ENCODE results near the gene AGO4. TPM values are rescaled to one million over a fixed set of nuclear protein-coding genes. Genes with fewer than 3 reads are reported as not detected.
"Not testable (repeated sequence)": the region's sequence is repeated elsewhere in the genome, so short reads cannot be mapped to it uniquely, and the experiment has no call there.

Gene AGO4
- 18.5 TPM for total RNA-seq
- long read RNA-seq, partial matches to known transcripts = 1 of 8 reads
- long read RNA-seq, other reads (novel, unspliced or antisense) = 7 of 8 reads

DNA sequence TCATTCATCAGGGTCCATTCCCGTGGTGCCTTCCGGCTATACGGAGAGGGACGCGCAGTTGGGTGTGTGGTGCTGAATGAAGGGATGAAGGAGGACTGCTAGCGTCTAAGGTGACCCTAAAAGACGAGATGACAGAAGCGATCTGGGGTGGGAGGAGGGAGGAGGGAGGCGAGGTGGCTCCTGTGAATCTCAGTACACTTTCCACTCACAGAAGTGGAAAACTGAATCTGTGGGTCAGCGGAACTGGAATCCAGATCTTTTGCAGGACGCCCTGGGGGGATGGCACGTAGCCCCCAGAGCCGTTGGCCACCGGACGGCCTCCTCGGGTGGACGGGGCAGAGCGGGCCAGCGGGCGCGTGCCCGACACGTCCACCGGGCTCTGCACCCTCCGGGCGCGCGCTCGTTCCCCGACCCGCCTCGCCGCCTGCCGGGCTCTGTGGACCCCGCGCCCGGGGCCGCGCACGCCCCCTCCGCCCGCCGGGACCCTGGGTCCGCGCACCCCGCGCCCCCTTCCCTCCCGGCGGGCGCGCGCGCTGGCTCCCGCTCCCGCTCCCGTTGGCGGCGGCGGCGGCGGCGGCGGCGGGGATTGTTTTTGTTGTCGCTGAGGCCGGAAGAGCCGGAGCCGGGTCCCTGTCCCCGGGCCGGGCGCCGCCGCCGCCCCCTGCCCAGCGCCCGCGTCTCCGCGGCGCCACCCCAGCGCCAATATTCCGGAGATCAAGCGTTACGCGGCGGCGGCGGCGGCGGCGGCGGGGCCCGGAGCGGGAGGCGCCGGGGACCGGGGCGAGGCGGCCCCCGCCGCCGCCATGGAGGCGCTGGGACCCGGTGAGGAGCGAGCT is at the start of gene AGO4:
Gene AGO4 (plus strand): TSS at position 403 of the 836 bp plus-strand sequence. CDS start 401 bp downstream, at position 804.
- no peak for DNase-seq (ENCODE audit: low spot score)

DNA sequence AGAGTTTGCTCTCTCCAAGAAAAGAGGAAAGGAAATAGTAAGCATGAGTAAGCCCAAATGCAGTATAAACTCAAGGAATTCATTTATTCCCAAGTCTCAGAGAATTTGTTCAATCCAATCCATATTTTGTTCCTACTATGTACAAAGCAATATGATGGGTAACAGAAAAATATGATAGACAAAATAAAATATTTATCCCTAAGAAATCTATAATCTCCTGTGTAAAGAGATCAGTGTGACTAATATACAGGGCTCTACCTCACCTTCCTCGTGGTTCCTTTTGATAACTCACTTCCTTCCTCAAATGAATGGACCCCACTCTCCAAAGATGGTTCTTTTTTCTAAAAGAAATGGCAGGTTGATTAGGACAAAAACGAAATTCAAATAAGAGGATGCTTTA is 45.7 kb upstream of the AGO4 start:
- no peak for DNase-seq (ENCODE audit: low spot score)

DNA sequence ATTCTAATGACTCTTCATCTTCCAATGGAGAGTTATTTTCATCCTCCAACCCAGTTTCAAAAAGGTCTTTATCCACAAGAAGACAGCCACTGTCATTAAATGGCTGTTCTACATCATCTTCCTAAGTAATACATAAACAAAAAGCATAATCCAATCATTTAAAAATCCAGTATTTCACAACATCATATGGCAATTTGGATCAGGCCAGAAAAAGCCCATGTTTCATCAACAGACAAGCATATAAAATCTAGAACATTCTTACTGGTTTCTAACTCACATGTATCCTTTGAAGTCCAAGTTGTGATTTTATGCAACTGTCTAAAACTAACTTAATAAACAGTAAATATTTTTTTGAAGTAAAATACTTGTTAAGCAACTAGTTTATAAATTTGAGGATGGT is 44.6 kb upstream of the AGO4 start:
- DNase-seq (ENCODE audit: low spot score) = no peak

DNA sequence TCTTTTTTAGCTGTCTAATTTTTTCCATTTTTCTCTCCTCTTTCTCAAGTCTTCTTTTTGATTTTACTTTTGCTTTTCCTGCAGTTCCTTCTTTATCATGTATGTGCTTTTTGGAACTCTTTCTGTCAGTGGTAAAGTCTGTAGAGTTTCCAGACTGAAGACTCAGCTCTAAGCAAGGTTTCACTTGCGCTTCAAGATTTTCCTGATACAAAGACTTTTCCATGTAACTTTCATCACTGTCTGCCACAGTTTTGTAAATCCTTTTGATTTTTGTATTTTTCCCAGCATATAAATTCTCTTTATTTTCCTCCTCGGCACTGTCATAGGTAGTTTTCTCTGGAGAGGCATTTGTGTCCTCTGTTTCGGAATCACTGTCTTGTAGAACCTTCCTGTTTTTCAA is 43.5 kb upstream of the AGO4 start:
- no peak for DNase-seq (ENCODE audit: low spot score)

DNA sequence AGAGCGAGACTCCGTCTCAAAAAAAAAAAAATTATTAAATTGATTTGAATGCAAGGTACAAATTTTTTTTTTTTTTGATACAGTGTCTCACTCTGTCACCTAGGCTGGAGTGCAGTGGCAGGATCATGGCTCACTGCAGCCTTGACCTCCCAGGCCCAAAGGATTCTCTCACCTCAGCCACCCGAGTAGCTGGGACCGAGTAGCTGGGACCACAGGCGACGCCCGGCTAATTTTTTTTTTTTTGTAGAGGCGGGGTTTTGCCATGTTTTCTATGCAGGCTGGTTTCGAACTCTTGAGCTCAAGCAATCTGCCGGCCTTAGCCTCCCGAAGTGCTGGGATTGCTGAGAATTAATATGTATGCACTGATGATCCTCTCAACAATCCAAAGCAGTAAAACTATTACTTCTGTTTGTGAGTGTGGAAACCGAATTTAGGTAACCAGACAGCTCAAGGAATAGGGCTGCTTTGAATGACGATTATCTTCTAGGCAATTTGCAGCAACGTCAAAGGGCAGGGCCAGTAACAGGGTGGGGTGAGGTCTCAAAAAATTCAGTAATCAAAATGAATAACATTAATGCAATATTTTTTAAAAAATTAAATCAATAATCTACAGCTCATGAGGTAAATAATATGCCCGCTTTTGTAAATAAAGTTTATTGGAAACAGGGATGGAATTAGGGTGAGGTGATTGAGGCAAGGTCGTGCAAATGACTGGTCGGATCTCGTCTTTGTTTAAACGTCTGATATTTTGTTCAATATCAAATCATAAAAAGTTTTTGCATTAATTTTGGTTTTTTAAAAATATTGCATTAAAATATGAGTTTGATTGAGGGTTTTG is 39.2 kb upstream of the AGO4 start:
- DNase-seq (ENCODE audit: low spot score) = no peak

DNA sequence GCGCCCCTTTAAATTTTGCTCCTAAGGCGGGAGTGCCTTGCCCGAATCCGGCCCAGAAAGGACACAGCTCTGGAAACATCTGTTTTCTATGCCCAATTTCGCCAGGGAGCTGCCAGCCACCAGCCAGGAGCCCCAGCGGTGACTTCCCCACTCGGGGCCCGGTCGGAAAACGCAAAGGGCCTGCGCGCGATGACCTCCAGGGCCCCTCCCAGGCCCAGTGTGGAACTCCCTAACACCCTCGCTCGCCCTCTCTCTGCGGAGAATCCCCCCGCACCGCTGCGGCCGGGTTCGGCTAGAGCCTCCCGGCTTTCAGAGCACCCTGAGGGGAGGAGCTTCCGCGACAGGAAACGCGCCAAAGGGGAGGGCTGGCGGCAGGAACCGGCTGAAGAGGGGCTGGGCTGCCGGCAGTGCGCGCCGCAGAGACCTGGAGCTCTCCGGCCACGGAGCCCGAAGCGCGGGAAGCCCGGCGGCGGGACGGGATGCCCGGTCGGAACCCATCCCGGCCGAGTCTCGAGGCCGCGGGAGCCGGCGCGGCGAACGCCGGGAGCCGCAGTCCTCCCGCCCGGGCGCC is 38.5 kb upstream of the AGO4 start:
- peak; percentile 93 for DNase-seq (ENCODE audit: low spot score)

DNA sequence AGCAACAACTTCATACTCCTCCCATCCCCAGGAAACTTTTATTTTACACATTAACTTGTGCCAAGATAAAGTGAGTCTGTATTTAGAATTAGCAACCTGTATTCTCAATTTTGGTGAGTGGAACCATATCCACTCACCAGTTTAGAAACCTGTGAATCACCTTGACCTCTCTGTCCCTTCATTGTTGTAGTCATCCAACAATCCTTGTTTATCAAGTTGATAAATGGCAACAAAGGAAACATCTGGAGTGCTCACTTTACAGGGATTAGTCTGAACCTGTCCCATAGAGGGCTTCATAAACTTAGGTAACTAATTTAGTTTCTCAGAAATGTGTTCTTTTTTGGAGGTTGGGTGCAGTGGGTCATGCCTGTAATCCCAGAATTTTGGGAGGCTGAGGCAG is 34.1 kb upstream of the AGO4 start:
- DNase-seq (ENCODE audit: low spot score) = no peak

DNA sequence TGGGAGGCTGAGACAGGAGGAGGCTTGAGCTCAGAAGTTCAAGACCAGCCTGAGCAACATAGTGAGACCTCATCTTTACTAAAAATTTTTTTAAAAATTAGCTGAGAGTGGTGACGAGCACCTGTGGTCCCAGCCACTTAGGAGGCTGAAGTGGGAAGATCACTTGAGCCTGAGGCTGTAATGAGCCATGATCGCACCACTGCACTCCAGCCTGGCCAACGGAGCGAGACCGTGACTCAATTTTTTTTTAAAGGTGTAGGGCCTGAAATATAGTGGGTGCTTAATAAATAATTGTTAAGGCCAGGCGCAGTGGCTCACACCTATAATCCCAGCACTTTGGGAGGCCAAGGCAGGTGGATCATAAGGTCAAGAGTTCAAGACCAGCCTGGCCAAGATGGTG is 31.6 kb upstream of the AGO4 start:
- DNase-seq (ENCODE audit: low spot score) = not testable (repeated sequence)

DNA sequence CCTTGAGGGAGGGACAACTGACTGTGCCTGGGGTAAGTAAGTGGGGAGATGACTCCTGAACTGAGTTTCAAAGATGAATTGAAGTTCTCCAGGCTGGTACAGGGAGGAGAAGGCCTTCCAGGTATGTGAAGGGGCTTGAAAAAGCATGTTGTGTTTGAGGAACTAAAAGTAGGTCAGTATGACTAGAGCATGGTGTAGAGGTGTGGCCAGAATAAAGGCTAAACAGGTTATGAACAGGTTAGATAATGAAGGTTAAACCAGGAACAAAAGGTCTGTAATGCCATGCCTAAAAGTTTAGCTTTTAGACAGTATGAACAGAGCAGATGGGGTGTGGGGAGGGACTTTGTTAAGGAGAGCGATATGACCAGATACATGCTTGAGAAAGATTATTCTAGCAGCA is 30.7 kb upstream of the AGO4 start:
- DNase-seq (ENCODE audit: low spot score) = no peak

DNA sequence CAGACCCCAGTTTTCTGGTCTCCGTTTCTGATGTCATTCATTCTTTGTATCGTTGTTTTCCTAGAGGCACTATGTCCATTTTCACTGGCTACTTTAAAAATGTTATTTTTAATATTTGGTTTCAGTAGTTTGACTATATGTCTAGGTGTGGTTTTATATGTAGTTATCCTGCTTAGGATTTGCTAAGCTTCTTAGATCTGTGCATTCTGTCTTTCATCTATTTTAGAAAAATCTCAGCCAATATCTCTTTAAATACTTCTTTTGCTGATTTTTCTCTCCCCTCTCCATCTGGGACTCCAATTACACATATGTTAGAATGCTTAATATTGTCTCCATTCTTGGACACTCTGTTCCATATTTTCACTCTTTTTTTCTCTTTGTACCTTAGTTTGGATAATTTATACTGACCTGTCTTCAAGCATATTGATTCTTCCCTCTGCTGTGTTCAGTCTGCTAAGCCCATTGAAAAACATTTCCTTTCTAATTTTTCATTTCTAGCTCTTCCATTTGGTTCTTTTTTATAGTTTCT is 24.7 kb upstream of the AGO4 start:
- DNase-seq (ENCODE audit: low spot score) = no peak

DNA sequence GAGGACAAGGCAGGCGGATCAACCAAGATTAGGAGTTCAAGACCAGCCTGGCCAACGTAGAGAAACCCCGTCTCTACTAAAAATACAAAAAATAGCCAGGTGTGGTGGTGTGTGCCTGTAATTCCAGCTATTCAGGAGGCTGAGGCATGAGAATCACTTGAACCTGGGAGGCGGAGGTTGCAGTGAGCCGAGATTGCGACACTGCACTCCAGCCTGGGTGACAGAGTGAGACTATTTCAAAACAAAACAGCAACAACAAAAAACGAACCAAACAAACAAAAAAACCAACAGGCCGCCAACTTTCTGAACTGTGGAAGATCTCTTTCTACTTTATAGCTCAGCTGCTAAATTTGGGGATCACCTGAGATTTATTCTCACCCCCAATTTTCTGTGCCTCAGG is 23.5 kb upstream of the AGO4 start:
- not testable (repeated sequence) for DNase-seq (ENCODE audit: low spot score)

DNA sequence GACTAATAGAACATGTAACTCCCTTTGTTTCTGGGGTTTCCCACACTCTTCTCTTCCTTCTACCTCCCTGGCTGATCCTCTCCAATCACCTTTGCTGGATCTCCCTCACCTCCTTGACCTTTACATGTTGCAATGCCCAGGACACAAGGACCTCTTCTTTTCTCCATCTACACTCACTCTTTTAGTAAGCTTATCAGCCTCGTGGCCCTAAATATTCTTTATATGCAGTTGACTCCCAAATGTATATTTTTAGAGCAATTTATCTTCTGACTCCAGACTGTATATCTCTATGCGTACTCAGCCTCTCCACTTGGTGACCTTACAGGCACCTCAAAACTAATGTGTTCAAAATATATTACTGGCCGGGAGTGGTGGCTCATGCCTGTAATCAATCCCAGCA is 19.7 kb upstream of the AGO4 start:
- no peak for DNase-seq (ENCODE audit: low spot score)

DNA sequence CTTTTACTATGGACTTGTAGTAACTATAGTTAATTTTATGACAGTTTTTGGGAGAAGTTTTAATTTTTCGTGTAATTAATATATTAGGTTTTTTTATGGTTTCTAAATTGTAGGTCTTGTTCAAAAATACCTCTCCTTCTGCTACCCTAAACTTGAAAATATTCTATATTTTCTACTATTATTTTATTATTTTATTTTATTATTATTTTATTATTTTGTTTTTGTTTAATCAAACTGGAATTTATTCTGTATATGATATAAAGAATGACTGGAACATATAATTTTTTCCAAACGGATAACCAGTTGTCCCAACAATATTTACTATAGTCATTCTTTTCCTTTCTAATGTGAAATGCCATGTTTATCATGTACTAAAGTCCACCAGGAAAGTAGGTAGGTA is 17.1 kb upstream of the AGO4 start:
- no peak for DNase-seq (ENCODE audit: low spot score)

DNA sequence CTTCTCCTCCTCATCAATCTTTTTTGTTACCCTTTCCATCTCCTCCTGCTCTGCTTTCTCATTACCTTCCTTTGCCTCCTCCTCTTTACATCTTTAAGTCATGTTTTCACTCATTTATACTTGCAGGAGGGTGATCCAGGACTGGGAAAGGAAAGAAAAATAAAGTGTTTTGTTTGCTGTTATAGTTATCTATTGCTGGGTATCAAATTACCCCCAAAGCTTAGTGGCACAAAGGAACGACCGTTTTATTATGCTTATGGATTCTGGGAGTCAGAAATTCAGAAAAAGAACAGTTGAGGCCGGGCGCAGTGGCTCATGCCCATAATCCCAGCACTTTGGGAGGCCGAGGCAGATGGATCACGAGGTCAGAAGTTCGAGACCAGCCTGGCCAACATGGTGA is 12.5 kb upstream of the AGO4 start:
- DNase-seq (ENCODE audit: low spot score) = no peak

DNA sequence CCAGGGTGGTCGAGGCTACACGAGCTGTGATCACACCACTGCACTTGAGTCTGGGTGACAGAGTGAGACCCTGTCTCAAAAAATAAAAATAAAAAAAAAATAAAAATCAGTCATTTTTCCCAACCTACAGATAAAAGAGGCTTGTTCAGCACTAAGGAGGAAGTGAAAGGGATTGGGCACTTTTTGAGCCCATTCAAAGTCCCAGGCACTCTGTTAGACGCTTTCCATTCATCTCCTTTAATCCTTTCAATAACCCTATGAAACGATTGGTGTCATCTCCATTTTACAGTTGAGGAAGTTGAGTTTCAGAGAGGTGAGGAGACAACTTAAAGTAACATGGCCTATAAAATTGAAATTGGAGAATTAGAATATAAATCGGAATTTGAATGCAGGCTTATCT is 10.4 kb upstream of the AGO4 start:
- DNase-seq (ENCODE audit: low spot score) = no peak

DNA sequence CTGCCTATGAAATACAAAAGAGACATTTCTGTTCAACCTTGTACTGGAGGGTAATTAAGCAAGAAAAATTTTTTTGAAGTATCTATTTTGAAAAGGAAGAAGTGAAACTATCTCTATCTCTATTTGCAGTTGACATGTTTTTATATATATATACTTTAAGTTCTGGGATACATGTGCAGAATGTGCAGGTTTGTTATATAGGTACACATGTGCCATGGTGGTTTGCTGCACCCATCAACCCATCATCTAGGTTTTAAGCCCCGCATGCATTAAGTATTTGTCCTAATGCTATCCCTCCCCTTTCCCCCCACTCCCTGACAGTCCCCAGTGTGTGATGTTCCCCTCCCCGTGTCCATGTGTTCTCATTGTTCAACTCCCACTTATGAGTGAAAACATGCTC is 9.8 kb upstream of the AGO4 start:
- DNase-seq (ENCODE audit: low spot score) = not testable (repeated sequence)

DNA sequence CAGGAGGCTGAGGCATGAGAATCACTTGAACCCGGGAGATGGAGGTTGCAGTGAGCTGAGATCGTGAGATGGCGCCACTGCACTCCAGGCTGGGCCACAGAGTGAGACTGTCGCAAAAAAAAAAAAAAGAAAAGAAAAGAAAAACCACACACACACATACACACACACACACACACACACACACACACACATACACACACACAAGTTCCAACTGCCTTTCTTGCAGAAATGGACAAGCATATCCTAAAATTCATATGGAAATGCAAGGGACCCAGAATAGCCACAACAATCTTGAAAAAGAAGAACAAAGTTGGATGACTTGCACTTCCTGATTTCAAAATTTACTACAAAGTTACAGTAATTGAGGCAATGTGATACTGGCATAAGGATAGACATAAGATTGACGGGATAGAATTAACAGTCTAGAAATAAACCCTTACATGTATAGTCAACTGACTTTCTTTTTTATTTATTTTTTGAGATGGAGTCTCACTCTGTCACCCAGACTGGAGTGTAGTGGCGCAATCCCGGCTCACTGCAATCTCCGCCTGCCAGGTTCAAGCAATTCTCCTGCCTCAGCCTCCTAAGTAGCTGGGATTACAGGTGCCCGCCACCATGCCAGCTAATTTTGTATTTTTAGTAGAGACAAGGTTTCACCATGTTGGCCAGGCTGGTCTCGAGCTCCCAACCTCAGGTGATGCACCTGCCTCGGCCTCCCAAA is 7.5 kb upstream of the AGO4 start:
- not testable (repeated sequence) for DNase-seq (ENCODE audit: low spot score)

DNA sequence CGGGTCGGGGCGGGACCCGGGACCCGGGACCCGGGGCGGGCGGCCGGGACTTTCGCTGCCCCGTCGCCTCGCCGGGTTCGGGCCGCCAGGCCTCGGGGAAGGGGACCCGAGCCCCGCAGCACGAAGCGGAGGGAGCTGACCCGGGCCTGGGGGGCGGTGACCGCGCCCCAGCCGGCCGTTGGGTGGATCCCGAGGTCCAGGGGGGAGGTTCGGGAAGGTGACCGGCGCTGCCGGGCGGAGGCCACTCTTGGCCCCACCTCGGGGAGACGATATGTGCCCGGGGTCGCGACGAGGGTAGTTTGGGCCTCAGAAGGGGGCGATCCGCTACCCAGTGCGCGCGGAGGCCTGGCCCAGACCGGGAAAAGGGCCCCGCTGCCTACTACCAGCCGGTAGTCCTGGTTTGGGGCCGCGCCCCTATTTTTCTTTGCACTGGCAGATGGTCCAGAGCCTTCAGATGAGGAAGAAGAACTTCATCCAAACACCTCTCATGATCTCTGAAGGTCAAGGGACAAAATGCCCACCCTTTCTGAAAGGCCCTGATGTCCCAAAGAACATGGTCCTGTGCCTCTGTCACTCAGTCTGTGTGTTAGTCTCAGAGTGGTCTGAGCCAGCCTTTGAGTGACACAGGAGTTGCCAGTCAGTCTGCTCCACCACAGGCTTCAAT is 766 bp downstream of the AGO4 start:
- no peak for DNase-seq (ENCODE audit: low spot score)

DNA sequence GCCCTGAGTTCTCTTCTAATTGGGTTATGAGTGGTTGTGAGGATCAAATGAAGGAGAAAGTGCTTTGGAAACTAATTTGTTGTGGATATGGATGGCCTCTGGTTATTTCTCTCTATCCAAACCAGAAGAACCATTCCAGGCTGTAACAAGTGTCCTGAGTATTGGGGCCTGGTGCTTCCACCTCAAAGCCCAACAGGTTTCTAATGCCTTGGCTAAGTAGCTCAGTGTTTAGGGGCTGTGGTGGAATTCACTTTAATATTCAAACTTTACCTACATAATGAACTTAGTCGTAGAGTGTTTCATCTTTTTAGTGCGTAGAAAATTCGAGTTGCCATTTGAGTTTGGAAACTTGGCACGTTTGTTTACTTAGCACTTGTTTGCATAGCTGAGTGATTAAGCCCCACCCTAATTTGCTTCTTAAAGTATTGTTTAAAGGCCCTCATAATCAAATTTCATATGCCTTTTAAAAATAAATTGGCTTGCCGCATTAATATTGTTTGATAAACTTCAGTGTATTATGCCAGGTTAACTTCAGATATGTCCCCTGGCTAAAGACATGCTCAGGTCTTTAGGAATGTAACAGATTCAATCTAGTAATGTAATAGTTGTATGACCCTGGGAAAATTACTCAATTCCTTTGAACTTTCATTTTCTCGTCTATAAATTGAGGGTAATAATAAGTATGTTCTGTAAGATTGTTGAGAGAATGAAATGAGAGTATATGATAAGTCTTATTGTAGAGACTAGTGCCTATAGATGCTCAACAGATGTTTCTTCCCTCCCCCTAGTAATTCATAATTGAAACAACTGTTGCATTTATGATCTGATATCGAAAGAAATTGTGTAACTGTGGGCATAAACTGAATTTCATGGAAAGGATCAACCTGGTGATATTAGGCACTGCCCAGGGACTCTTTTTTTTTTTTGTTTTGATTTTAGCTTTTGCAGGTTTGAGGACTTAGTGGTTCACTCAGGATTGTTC is 1.6 kb downstream of the AGO4 start:
- no peak for DNase-seq (ENCODE audit: low spot score)
